Measurements from ENCODE around the gene ARMC3. TPM values are rescaled to one million over a fixed set of nuclear protein-coding genes. Genes with fewer than 3 reads are reported as not detected.

The ARMC3 gene
- total RNA-seq, 1 experiment from 2014 or later, result 0.09 TPM

- H3K23ac ChIP-seq (ENCODE audit: insufficient read length, low read depth, low read length), result no peak overlapping the region
- no peak overlapping the region for H3K14ac ChIP-seq (ENCODE audit: insufficient read depth, low read length)
- peaks cover 55 to 56% of the 10 kb centered on the region in 2 experiments for H3K4me1 Mint-ChIP-seq
- peak overlapping the region; percentile 68 for H2AK5ac ChIP-seq (ENCODE audit: insufficient read length, low read length)
- H2BK20ac ChIP-seq (ENCODE audit: low read depth, low read length, poor library complexity, severe bottlenecking), result no peak overlapping the region
- no peak overlapping the region for H2BK12ac ChIP-seq (ENCODE audit: insufficient read length, low read depth, low read length)
- H4K5ac ChIP-seq (ENCODE audit: insufficient read length, low read depth, low read length), result no peak overlapping the region
- no peaks in the 10 kb centered on the region for H3K79me2 ChIP-seq (ENCODE audit: insufficient read depth, low read length)
- no peak overlapping the region for H2BK120ac ChIP-seq (ENCODE audit: low read depth, low read length, poor library complexity, severe bottlenecking)
- peaks cover 9% of the 10 kb centered on the region; the same call in 1 of the 2 replicates for H3K4me1 ChIP-seq (ENCODE audit: insufficient read depth, low read length)
- WGBS (ENCODE audit: extremely low coverage, insufficient read length, low lambda C conversion rate), result no CpG with 5 or more reads among the region's 2 CpGs
- H3K27me3 Mint-ChIP-seq (ENCODE audit: low read depth), result no peaks in the 10 kb centered on the region
- H4K20me1 ChIP-seq (ENCODE audit: control insufficient read depth, insufficient read depth, insufficient read length), result no peaks in the 10 kb centered on the region
- H3K18ac ChIP-seq (ENCODE audit: insufficient read length, low read depth, low read length), result no peak overlapping the region
- no peak overlapping the region for H2BK15ac ChIP-seq (ENCODE audit: low read depth, low read length)
- DNase-seq, result no peak
- no peak overlapping the region for H3K4ac ChIP-seq (ENCODE audit: low read depth, low read length)
- H3K4me2 ChIP-seq (ENCODE audit: insufficient read depth, insufficient read length, low read length), result no peak overlapping the region
- H3K9me3 ChIP-seq (ENCODE audit: control insufficient read depth, low read depth, low read length), result no peaks in the 10 kb centered on the region
- no peak overlapping the region for H2BK5ac ChIP-seq (ENCODE audit: insufficient read length, low read length)
- no peak overlapping the region for H4K91ac ChIP-seq (ENCODE audit: insufficient read length, low read depth, low read length)
- no peak overlapping the region; a peak in 1 of 5 replicates for H3K4me3 Mint-ChIP-seq
- no peak overlapping the region for H2AFZ ChIP-seq (ENCODE audit: low read length)
- H3K36me3 Mint-ChIP-seq (ENCODE audit: insufficient read depth in 1 of 3, low read depth in 3 of 3), result peaks cover 0 to 10% (median 3%) of the 10 kb centered on the region in 3 experiments; a peak in 3 of 7 replicates
- H3T11ph ChIP-seq (ENCODE audit: low read length), result no peak overlapping the region
- H3K79me1 ChIP-seq (ENCODE audit: insufficient read depth, low read depth, low read length, poor library complexity, severe bottlenecking), result no peaks in the 10 kb centered on the region
- no peaks in the 10 kb centered on the region for H3K27me3 ChIP-seq (ENCODE audit: insufficient read depth, low read length)
- H3K9ac ChIP-seq (ENCODE audit: extremely low read depth, insufficient read length, low read length), result no peak overlapping the region
- no peak overlapping the region for H3K56ac ChIP-seq (ENCODE audit: insufficient read length, low read depth, low read length)
- no peak overlapping the region for H4K8ac ChIP-seq (replicated peaks; ENCODE audit: insufficient read length, low read depth, low read length)
- no peaks in the 10 kb centered on the region for H3K23me2 ChIP-seq (ENCODE audit: insufficient read length, low read depth, low read length, poor library complexity, severe bottlenecking)
- TF ChIP-seq CTCF (conservative IDR thresholded peaks at IDR 0.05), result no peak
- peaks cover 4 to 12% of the 10 kb centered on the region in 2 experiments; a peak in 3 of 5 replicates for H3K9me3 Mint-ChIP-seq
- peak overlapping the region; percentile 17 for H3K27ac ChIP-seq (ENCODE audit: insufficient read length, low read depth, low read length)
- H3K27ac Mint-ChIP-seq, result peak overlapping the region in 2 of 3 experiments; percentile 65 to 68; a peak in 4 of 7 replicates
Observed at GRCh38 chr10:23060918-23061317, 133.1 kb downstream of the ARMC3 start.

All from H9 (cell line).